Stimulated activated naive CD4-positive, alpha-beta T cell (primary cell): ENCODE measurements around the gene FUNDC1.
A peak's percentile ranks its signal among the peaks of the same experiment; 100 is the strongest.
"Not testable (repeated sequence)": the region's sequence is repeated elsewhere in the genome, so short reads cannot be mapped to it uniquely, and the experiment has no call there.

Source experiments
- DNase-seq, 6 experiments: peaks; one replicate each; lab custom pipeline; 2025; lab: John Stamatoyannopoulos, UW

FUNDC1 gene

DNA sequence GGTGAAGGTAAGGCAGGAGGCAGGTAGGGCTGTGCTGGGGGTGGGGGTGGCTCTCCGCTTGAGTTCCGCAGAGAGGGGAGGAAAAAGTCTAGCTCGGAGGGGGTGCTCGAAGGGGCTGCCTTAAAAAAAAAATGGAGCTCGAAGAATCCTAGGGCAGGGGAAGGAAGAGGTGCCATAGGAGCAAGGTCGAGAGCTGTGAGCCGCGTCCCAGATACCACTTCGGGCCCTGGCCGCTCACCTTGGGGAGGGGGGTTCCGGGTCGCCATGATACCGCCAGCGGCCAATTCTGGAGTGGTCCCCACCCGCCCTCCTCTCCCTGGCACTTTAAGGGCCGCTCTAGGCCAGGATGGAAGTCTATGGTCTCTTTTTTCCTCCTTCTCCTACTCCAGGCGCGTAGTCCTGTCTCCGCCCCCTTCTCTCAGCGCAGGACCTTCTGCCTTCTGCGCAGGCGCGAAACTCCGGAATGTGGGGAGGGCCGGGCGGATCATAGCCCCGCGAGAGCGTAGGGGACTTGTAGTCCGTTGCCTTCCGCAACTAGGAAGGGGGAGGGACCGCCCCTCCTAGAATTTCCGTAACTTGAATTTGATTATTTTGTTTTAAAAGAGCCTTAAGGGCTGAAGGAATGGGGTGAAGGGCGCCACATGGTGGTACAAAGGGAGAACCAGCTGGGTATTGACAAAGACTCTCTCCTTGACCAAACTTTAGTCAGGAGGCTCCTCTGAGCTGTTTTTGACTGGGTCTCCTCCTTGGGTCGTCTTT is at the start of gene FUNDC1:
Gene FUNDC1 (minus strand): TSS at position 293 of the 759 bp plus-strand sequence. CDS start 27 bp downstream, at position 266.
- peak; percentile 79 to 91 (median 86) for DNase-seq

- DNase-seq = no peak
Measured at GRCh38 chrX:44585866-44586265, 43.2 kb upstream of the FUNDC1 start.

- DNase-seq = no peak
Measured at GRCh38 chrX:44580466-44580865, 37.8 kb upstream of the FUNDC1 start.

GRCh38 chrX:44572340-44572938 is 29.8 kb upstream of the FUNDC1 start:
- DNase-seq = no peak

- DNase-seq = no peak
Measured at GRCh38 chrX:44570522-44570921, 27.9 kb upstream of the FUNDC1 start.

- DNase-seq = no peak
Measured at GRCh38 chrX:44569122-44569521, 26.5 kb upstream of the FUNDC1 start.

DNA sequence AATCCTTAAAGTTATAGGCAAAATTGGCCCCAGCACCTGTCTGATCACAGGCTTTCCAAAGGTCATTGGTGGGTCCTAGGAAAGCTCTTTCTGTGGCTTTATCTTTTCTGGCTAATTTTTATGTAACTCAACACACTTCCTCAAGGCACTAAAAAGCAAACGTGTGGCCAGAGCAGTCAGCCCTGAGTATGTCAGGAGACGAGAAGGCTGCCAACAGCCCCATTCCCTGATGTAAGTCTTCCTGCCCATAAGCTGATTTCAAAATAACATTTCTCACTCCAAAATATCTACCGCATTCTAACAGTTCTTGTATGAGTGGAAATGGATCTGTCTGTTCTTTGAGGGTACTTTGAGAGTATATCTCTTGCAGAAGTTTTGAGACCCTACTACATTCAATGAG is 25.5 kb upstream of the FUNDC1 start:
- no peak for DNase-seq

DNA sequence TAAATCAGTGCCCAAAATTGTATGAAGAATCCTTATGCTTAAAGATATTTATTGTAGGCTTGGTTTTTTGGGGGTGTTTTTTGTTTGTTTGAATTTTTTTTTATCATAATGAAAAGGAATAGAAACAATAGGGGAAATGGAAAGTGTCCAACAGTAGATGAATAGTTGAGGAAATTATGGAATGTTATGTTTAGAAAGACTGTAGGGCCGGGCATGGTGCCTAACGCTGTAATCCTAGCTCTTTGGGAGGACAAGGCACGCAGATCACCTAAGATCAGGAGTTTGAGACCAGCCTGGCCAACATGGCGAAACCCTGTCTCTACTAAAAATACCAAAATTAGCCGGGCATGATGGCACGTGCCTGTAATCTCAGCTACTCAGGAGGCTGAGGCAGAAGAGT is 19.2 kb upstream of the FUNDC1 start:
- DNase-seq = not testable (repeated sequence)

GRCh38 chrX:44550563-44550962 is 7.9 kb upstream of the FUNDC1 start:
- no peak for DNase-seq

- not testable (repeated sequence) for DNase-seq
Measured at GRCh38 chrX:44545454-44545853, 2.8 kb upstream of the FUNDC1 start.

DNA sequence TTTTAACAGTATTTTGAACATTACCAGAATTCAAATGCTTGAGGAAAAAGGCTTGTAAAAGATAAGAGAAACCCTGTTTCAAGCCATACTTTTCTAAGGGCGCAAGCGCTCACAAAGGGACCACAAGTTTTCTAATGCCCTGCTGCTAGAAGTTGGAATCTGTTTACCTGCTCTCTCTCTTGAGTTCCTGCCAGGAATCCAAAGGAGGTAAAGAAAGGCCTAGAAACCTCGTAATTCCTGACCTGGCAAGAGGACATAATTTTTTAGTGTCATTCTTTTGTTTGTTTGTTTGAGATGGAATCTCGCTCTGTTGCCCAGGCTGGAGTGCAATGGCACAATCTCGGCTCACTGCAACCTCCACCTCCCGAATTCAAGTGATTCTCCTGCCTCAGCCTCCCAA is 1.4 kb upstream of the FUNDC1 start:
- no peak for DNase-seq

- no peak for DNase-seq
Measured at GRCh38 chrX:44536198-44536597, 6.5 kb downstream of the FUNDC1 start.

DNA sequence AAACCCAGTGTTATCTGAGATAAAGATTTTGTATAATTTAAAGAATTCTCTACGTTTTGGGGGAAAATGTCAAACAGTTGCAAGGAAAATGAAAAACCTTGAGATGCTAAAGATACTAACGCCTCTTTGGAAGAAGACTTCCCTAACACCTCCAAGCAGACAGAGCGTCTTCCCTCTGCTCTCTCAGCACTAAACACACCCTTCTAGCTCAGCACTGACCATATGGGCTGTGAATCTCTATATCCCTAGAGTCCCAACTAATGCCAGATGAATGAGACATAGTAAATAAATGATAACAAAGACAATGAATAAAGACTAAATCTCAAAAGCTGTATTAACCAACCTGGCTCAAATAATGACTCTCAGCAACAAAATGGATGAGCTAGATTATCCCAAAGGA is 13.3 kb downstream of the FUNDC1 start:
- no peak for DNase-seq

GRCh38 chrX:44514272-44514671 is 28.4 kb downstream of the FUNDC1 start:
- DNase-seq = no peak

DNA sequence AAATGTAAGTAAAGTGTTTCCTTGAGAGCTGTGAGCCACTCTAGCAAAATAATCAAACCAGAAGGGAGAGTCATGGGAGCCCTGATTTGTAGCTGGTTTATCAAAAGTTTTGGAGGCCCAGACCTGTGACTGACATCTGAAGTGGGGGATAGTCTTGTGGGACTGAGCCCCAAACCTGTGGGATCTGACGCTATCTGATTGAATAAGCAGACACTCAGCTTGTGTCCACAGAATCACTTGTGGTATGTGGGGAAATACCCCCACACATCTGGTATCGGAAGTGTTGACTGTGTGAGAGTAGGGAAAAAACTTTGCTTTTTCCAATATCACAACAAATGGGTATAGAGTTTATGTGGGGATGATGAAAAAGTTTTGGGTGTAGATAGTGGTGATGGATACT is 35.4 kb downstream of the FUNDC1 start:
- DNase-seq = no peak

GRCh38 chrX:44506678-44507077 is 36.0 kb downstream of the FUNDC1 start:
- DNase-seq = no peak

DNA sequence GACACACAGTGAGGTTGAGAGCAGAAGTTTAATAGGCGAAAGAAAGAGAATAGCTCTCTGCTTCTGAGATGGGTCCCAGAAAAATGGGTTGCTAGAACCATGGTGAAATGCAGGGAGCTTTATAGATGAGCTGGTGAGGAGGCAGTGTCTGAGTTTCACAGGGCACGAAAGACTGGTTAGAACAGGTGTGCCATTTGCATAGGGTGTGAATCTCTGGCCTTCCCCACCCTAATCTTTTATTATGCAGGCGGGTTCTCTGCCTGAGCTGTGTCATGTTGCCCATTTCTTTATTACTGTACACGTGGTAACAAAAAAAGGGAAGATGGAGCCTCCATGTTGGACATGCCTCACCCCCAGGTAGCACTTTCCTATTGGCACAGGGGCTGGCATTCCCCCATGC is 39.1 kb downstream of the FUNDC1 start:
- DNase-seq = no peak

- DNase-seq = no peak
Measured at GRCh38 chrX:44495091-44495490, 47.6 kb downstream of the FUNDC1 start.

DNA sequence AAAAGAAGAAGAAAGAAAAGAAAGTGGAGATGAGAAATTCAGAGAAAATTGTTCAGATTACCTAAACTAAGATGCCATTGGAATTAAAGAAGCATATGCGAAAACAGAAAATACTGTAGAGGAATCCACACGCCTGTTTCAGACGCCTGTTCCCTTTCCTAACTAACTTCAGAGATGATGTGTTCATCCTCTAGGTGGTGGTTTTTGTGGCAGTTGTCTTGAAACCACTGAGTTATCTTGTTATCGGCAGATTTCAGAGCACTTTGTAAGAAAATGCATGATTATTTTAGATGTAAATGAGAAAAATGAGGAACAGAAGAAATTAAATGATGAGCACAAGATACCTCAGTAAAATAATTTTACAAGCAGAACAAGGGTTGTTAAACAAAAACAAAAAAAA is 48.3 kb downstream of the FUNDC1 start:
- no peak for DNase-seq

DNA sequence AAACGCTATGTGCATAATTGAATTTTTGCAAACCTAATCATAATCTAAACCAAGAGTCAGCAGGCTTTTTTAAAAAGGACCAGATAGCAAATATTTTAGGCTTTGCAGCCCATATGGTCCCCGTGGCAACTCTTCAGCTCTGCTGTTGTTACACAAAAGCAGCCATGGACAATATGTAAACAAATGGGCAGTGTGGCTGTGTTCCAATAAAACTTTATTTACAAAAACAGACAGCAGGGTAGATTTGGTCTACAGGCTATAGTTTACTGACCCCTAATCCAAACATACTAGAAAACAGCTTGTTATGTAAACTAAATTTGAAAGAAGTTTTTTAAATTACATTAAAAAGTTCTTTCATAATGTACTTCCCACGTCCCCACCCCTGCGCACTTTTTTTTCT is 53.1 kb downstream of the FUNDC1 start:
- no peak for DNase-seq

DNA sequence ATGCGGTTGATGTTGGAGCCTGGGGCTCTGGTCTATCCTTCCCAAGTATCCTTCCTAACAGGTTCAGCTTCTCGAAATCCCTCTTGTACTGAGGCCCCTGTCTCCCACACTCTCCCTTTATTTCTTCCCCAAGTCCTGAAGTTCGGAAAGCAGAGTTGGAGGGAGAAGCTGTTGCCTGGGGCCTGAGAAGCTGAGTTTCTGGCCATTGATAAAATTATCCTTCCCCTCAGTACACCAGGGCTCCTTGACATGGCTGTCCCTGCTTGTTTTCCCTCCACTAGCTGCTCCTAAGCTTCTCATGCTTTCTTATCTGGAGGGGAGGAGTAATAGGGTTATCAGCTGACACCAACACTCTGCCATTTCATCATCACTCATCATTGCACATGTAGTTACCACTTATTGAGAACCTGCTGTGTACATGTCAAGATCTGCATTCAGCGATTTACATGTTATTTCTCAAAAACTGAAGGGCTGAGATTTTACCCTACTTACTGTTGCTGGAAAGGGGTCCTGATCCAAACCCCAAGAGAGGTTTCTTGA is 58.0 kb downstream of the FUNDC1 start:
- no peak for DNase-seq

GRCh38 chrX:44483965-44484606 is 58.6 kb downstream of the FUNDC1 start:
- DNase-seq = no peak

DNA sequence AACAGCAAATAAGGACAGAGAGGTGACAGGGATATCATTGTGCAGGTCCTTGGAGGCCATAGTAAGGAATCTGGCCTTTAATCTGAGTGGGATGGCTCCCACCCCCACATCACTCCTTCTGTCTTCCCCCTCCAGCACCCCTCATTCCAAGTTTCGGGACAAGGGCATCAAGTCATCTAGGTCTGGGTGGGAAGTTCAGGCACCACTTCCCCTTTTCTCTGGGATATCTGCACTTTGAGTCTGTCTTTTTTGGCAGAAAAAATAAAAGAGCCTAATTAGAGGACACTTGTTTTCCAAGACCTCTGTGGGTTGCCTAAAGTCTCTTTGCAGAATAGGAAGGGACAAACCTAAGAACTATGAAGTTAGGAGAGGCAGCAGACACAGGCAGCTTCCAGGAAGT is 60.1 kb downstream of the FUNDC1 start:
- DNase-seq = no peak
